Ovary (tissue), 9 donors: ENCODE results near the gene RFPL1. TPM values are rescaled to one million over a fixed set of nuclear protein-coding genes. Genes with fewer than 3 reads are reported as not detected.

Source experiments
- DNase-seq, 5 donors: peaks; one replicate each; pipeline ENCODE4 v3.0.0-alpha.2; 2019 to 2020
- H3K27ac ChIP-seq, 2 donors: fragments of 200-600 bp; one replicate each; pipeline versions ENCODE4 v1.5.1 to v1.8.0; 2019 to 2022
- H3K27me3 ChIP-seq: fragments of 200-600 bp; one replicate; pipeline ENCODE4 v1.8.0; 2022
- H3K36me3 ChIP-seq: fragments of 200-600 bp; sonication (generic); one replicate; pipeline ENCODE4 v1.5.1; 2019
- H3K4me1 ChIP-seq: one replicate; pipeline ENCODE4 v1.8.1; 2013; ENCODE audit warnings: mild to moderate bottlenecking, moderate library complexity; ENCODE audit not compliant: insufficient read depth
- H3K4me3 ChIP-seq: fragments of 200-600 bp; sonication (generic); one replicate; pipeline ENCODE4 v1.5.1; 2017
- H3K9me3 ChIP-seq, 2 donors: fragments of 200-600 bp in 1 of 2; sonication (generic) in 1 of 2; one replicate each; pipeline versions ENCODE4 v1.5.1 to v1.8.1; 2013 to 2019; ENCODE audit warnings: mild to moderate bottlenecking in 1 of 2, moderate library complexity in 1 of 2
- CTCF ChIP-seq, 3 donors: fragments of 450-650 bp in 2 of 3; fragments of 200-600 bp in 1 of 3; IDR thresholded peaks; one replicate each; pipeline versions ENCODE4 v1.5.1 to v1.8.0; 2016 to 2022; ENCODE audit warnings: antibody characterized with exemption in 3 of 3, mild to moderate bottlenecking in 1 of 3
- EP300 ChIP-seq: sonication (generic); formaldehyde crosslinking; IDR thresholded peaks from one replicate; pipeline ENCODE4 v1.6.1; 2017; ENCODE audit warnings: antibody characterized with exemption
- POLR2A ChIP-seq: fragments of 450-650 bp; IDR thresholded peaks from one replicate; pipeline ENCODE4 v1.6.1; 2017; ENCODE audit warnings: antibody characterized with exemption, mild to moderate bottlenecking, moderate library complexity
- WGBS, 3 donors: extraction: QIAGEN DNeasy Blood & Tissue Kit in 1 of 3; methylation state at CpG; one replicate each; pipeline versions ENCODE4 v1.1.5 to v1.1.7; 2013 to 2017; 5-methylcytosine and 5-hydroxymethylcytosine counted together
- intact Hi-C, 4 donors: fragments of 100-400 bp; cut with DNase I; formaldehyde crosslinking; loops; one replicate each; pipeline versions ENCODE4 v1.11.0 to v1.15.1; 2022 to 2023
- polyA plus RNA-seq, 2 donors: library from polyadenylated mRNA; stranded (reverse); fragments of 200-250 nt in 1 of 2; fragments of 350-450 nt in 1 of 2; fragmentation: Illumina TruSeq in 1 of 2; extraction: RNeasy Lipid Tissue Mini Kit (QIAGEN cat#74804) in 1 of 2; gene quantifications; one replicate each; pipeline ENCODE4 v1.2.3, GENCODE V29; 2013 to 2014
- total RNA-seq, 7 donors: library from RNA; depleted of rRNA in 2 of 7; stranded (reverse); fragments of >200 nt in 2 of 7; fragmentation: NEBNext Ultra II Directional in 3 of 7; extraction: Animal tissue kit (Norgen Biotek cat#: 25700) in 3 of 7; gene quantifications; one replicate each; pipeline versions ENCODE4 v1.1.0 to v1.2.4, GENCODE V29; 2016 to 2023
- donor health status: DM: no; HTN: no; CAD: no; lungs with moderate emphysema.
- donor health status: DM: no; HTN: no; CAD: no.
- donor health status: Bipolar disorder and iron deficiency.
- donor health status: DM: yes; HTN: yes; CAD: no.
- donor health status: DM: no; HTN: no; CAD: no.
- donor health status: DM: yes; HTN: yes; CAD: no.

The RFPL1 gene
- total and polyA plus RNA-seq, 9 donors, result not detected

GRCh38 chr22:29480512-29481264 is 42.3 kb downstream of the RFPL1 start:
- Histone ChIP-seq H3K4me1 (peaks cover 32% of the 10 kb centered on the region), H3K36me3 (no peaks in the 10 kb centered on the region), H3K27me3 (no peaks in the 10 kb centered on the region), H3K9me3 (no peaks in the 10 kb centered on the region), H3K4me3 (peak overlapping the region; percentile 11), H3K27ac (peak overlapping the region in 1 of 2 donors; percentile 62)
- no peak for TF ChIP-seq EP300
- TF ChIP-seq CTCF (IDR thresholded peaks at IDR 0.05), result no peak
- no peak for TF ChIP-seq POLR2A
- peak; percentile 33 to 84 (median 73) for DNase-seq
- intact Hi-C loops, result no loop called here
- 2 to 7% (median 5%) methylated on average over 60 to 107 of the region's 107 CpGs for WGBS, 3 donors

DNA sequence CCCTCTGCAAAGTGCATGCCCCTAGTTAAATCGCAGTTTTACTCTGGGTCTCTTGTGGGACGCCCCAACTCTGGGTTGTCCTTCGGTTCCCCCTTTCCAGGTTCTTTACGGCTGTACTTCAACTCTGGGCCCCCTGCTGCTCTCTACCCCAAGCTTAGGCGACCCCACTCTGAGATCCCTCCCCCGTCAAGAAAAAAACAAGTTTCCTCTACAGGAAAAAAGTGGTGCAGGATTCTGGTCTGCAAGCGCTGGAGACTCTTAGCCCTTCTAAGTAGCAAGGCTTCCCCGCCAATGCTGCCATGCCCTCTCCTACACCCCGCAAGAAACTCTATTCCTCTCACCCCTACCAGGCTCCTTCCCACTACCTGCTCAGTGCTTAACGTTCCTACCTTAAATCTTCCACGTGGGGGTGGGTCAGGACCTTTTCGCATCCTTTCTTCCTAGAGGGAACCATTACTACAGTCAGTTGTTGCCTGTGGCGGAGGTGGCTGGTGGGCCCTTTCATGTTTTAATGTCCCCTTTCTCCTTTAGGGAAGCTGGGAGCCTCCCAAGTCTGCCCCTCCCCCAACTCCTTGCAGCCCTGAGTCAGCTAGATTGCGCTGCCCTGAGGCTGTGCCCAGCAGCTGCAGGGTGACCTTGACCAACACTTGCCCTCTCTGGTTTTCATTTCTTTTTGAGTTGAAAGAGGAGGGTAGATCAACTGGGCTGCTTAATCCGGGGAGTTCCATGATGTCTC is 43.0 kb downstream of the RFPL1 start:
- no peaks in the 10 kb centered on the region for H3K9me3 ChIP-seq
- H3K4me3 ChIP-seq, result no peak overlapping the region
- 3 to 9% (median 3%) methylated on average over 15 of the region's 15 CpGs for WGBS, 3 donors
- TF ChIP-seq CTCF (IDR thresholded peaks at IDR 0.05), result no peak
- no peak for TF ChIP-seq EP300
- no peak for TF ChIP-seq POLR2A
- DNase-seq, result peak; percentile 62 to 83 (median 80)
- no peaks in the 10 kb centered on the region for H3K27me3 ChIP-seq
- H3K36me3 ChIP-seq, result no peaks in the 10 kb centered on the region
- peaks cover 32% of the 10 kb centered on the region for H3K4me1 ChIP-seq
- peak overlapping the region in 1 of 2 donors; percentile 62 for H3K27ac ChIP-seq
- intact Hi-C loops, result no loop called here

DNA sequence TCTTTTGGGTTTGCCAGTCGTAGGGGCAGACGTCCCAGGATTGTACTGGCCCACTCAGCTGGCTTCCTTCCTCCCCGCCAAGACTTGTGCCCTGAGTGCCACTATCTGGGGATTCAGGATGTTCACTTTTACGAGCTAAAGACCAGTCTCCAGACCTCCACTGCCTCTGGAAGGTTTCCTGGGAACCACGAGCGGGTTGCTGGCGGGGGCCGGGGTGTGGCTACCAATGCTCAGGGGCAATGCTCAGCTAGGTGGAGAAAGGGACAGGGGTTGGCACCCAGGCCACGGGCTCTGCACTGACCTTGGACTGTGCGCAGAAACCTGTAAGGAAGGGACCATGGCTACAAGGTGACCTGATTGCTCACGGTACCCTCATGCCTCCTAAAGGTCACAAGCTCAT is 43.9 kb downstream of the RFPL1 start:
- Histone ChIP-seq H3K9me3 (no peaks in the 10 kb centered on the region), H3K4me1 (peaks cover 32% of the 10 kb centered on the region), H3K27ac (peak overlapping the region in 1 of 2 donors; percentile 62), H3K4me3 (no peak overlapping the region), H3K36me3 (no peaks in the 10 kb centered on the region), H3K27me3 (no peaks in the 10 kb centered on the region)
- TF ChIP-seq EP300 (no peak), CTCF (IDR thresholded peaks at IDR 0.05) (no peak), POLR2A (no peak)
- peak in 2 of 5 donors; percentile 25 to 40 for DNase-seq
- intact Hi-C loops, result no loop called here
- WGBS, 3 donors, result 42 to 63% (median 50%) methylated on average over 11 of the region's 11 CpGs

GRCh38 chr22:29482726-29483125 is 44.3 kb downstream of the RFPL1 start:
- H3K27ac ChIP-seq, result peak overlapping the region in 1 of 2 donors; percentile 62
- H3K4me1 ChIP-seq, result peaks cover 32% of the 10 kb centered on the region
- H3K4me3 ChIP-seq, result no peak overlapping the region
- no peaks in the 10 kb centered on the region for H3K36me3 ChIP-seq
- no peaks in the 10 kb centered on the region for H3K9me3 ChIP-seq
- DNase-seq, result no peak
- intact Hi-C loops, result no loop called here
- TF ChIP-seq POLR2A (no peak), CTCF (IDR thresholded peaks at IDR 0.05) (no peak), EP300 (no peak)
- no peaks in the 10 kb centered on the region for H3K27me3 ChIP-seq
- 88 to 91% (median 88%) methylated on average over 7 of the region's 7 CpGs for WGBS, 3 donors
